SK-N-MC (cell line): Measurements from ENCODE around the gene LHX2.

Experiments
- EZH2 ChIP-seq: fragments of 200-600 bp; sonication (generic); IDR thresholded peaks from one replicate; pipeline ENCODE4 v1.6.1; 2017; ENCODE audit warnings: antibody characterized with exemption
- POLR2AphosphoS5 ChIP-seq: IDR thresholded peaks from 2 replicates; pipeline ENCODE4 v1.6.1; 2012; ENCODE audit warnings: mild to moderate bottlenecking, low read depth, low read length, borderline replicate concordance

DNA sequence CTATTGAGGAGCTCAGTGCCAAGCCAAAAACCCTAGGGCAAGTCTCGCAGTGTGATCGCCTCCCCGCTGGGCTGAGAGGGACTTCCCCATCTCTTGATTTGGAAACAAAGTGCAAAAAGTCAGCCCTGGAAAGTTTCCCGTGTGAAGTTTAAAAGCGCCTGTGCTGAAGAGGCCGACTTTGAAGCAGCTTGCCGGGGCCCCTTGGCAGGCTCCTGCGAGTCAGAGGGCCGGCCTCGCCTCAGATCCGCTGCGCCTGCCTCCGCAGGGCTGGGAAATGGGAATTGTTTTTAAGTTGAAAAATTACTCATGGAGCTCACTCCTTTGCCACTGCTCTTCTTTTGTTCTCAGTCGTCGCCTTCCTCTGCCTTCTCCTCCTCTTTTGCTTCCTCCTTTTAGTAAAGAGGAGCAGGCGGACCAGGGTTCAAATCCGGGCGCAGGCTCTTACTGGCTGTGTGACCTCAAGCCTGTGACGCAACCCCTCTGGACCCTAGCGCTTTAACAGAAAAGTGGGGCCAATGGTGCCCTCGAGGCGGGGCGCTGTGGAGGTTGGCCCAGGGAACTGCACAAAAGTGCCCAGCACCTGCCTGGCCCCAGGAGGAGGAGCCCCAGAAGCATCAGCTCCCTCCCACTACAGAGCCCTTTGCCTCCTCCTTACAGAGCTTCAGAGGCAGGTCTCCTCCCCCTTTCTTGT is 14.7 kb upstream of the LHX2 start:
- TF ChIP-seq POLR2AphosphoS5 (no peak), EZH2 (no peak)
